SK-N-SH (cell line): Measurements from ENCODE around the gene VPS4B.

Experiments used
- EP300 ChIP-seq, 2 experiments: IDR thresholded peaks; 2 replicates each; pipeline versions ENCODE4 v1.4.0 to v1.6.1; 2012; ENCODE audit warnings: borderline replicate concordance in 1 of 2, low read depth in 1 of 2, low read length in 1 of 2
- EZH2phosphoT487 ChIP-seq: fragments of 200-600 bp; sonication (generic); IDR thresholded peaks from 2 replicates; pipeline ENCODE4 v1.6.1; 2017; ENCODE audit warnings: low read depth, mixed run types, mild to moderate bottlenecking, antibody characterized with exemption, moderate library complexity, borderline replicate concordance
- JUND ChIP-seq: IDR thresholded peaks from 2 replicates; pipeline ENCODE4 v1.4.0; 2012
- POLR2AphosphoS5 ChIP-seq: IDR thresholded peaks from 2 replicates; pipeline ENCODE4 v1.6.1; 2012; ENCODE audit warnings: low read depth, low read length
- YY1 ChIP-seq: IDR thresholded peaks from 2 replicates; pipeline ENCODE4 v1.4.0; 2012; ENCODE audit warnings: low read depth, mild to moderate bottlenecking
- TF ChIP-seq, protein P1 (sequence below): IDR thresholded peaks from 2 replicates; pipeline ENCODE4 v1.6.1; 2012; ENCODE audit warnings: mild to moderate bottlenecking, low read depth, low read length, moderate library complexity
- TF ChIP-seq, protein P2 (sequence below): IDR thresholded peaks from 2 replicates; pipeline ENCODE4 v1.4.0; 2012; ENCODE audit warnings: low read depth
- TF ChIP-seq, protein P3 (sequence below): fragments of 200-600 bp; sonication (generic); IDR thresholded peaks from 2 replicates; pipeline ENCODE4 v1.6.1; 2017; ENCODE audit warnings: antibody characterized with exemption, mild to moderate bottlenecking, moderate library complexity

DNA sequence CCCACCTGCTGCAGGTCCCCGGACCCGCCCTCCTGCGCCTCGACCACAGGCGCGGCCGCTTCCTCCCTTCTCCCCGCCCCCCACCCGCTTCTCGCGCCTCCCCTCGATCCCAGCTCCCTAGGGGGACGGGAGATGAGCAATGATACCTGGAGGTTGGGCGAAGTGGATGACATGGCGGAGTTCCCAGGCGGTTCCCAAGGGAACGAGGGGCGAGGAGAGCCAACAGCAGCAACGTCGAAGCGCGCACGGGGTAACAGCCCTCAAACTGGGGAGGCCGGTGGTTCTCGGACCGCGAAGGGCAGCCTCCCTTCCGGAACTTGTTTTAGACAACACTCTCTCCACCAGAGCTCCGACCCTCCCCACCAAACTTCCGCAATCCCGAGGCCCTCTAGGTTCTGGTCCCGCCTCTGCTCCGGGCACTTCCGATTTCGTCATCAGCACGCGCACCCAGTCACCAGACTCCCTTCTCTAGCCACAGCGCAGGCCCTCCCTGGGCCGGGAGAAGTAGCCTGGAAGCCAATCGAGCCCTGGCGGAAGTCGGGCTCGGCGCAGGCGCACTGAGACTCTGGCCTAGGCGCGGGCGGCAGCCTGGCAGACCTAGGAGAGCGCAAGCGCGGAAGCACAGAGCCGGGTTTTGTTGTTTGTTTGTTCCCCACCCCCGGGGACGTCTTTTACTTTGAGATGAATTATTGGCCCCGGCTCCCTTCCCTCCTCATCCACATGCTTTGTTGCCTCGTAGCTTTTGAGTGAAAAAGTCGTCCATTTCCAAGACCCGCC is at the start of gene VPS4B:
- TF ChIP-seq, protein P1, sequence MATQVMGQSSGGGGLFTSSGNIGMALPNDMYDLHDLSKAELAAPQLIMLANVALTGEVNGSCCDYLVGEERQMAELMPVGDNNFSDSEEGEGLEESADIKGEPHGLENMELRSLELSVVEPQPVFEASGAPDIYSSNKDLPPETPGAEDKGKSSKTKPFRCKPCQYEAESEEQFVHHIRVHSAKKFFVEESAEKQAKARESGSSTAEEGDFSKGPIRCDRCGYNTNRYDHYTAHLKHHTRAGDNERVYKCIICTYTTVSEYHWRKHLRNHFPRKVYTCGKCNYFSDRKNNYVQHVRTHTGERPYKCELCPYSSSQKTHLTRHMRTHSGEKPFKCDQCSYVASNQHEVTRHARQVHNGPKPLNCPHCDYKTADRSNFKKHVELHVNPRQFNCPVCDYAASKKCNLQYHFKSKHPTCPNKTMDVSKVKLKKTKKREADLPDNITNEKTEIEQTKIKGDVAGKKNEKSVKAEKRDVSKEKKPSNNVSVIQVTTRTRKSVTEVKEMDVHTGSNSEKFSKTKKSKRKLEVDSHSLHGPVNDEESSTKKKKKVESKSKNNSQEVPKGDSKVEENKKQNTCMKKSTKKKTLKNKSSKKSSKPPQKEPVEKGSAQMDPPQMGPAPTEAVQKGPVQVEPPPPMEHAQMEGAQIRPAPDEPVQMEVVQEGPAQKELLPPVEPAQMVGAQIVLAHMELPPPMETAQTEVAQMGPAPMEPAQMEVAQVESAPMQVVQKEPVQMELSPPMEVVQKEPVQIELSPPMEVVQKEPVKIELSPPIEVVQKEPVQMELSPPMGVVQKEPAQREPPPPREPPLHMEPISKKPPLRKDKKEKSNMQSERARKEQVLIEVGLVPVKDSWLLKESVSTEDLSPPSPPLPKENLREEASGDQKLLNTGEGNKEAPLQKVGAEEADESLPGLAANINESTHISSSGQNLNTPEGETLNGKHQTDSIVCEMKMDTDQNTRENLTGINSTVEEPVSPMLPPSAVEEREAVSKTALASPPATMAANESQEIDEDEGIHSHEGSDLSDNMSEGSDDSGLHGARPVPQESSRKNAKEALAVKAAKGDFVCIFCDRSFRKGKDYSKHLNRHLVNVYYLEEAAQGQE, result no peak
- TF ChIP-seq, protein P2, sequence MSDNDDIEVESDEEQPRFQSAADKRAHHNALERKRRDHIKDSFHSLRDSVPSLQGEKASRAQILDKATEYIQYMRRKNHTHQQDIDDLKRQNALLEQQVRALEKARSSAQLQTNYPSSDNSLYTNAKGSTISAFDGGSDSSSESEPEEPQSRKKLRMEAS, result peak; percentile 81
- TF ChIP-seq, protein P3, sequence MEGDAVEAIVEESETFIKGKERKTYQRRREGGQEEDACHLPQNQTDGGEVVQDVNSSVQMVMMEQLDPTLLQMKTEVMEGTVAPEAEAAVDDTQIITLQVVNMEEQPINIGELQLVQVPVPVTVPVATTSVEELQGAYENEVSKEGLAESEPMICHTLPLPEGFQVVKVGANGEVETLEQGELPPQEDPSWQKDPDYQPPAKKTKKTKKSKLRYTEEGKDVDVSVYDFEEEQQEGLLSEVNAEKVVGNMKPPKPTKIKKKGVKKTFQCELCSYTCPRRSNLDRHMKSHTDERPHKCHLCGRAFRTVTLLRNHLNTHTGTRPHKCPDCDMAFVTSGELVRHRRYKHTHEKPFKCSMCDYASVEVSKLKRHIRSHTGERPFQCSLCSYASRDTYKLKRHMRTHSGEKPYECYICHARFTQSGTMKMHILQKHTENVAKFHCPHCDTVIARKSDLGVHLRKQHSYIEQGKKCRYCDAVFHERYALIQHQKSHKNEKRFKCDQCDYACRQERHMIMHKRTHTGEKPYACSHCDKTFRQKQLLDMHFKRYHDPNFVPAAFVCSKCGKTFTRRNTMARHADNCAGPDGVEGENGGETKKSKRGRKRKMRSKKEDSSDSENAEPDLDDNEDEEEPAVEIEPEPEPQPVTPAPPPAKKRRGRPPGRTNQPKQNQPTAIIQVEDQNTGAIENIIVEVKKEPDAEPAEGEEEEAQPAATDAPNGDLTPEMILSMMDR, result peak; percentile 13
- TF ChIP-seq EP300 (IDR thresholded peaks at IDR 0.05; ENCODE audit: borderline replicate concordance in 1 of 2, low read depth in 1 of 2, low read length in 1 of 2) (no peak), EZH2phosphoT487 (no peak), YY1 (peak; percentile 80), JUND (no peak), POLR2AphosphoS5 (peak; percentile 96)
